Esophagus muscularis mucosa (tissue), 4 donors: ENCODE results near the gene MARCKS. TPM values are rescaled to one million over a fixed set of nuclear protein-coding genes. Genes with fewer than 3 reads are reported as not detected.

Experiments
- DNase-seq: peaks from one replicate; pipeline ENCODE4 v3.0.0-alpha.2; 2017; ENCODE audit errors: extremely low spot score
- H3K27ac ChIP-seq, 4 donors: fragments of 200-600 bp; sonication (generic); replicated peaks in 1 of 4; 1 replicate in 3 of 4; 2 replicates in 1 of 4; pipeline ENCODE4 v1.5.1; 2016 to 2019; ENCODE audit warnings: mild to moderate bottlenecking in 1 of 4
- H3K27me3 ChIP-seq, 4 donors: fragments of 200-600 bp; sonication (generic); one replicate each; pipeline versions ENCODE4 v1.5.1 to v1.6.0; 2016 to 2019
- H3K36me3 ChIP-seq, 4 donors: fragments of 200-600 bp; sonication (generic); one replicate each; pipeline ENCODE4 v1.5.1; 2016 to 2019
- H3K4me1 ChIP-seq, 4 donors: fragments of 200-600 bp; sonication (generic); one replicate each; pipeline ENCODE4 v1.5.1; 2016 to 2019
- H3K4me3 ChIP-seq, 4 donors: fragments of 200-600 bp; sonication (generic); 1 replicate in 2 of 4; 2 replicates in 2 of 4; pipeline ENCODE4 v1.5.1; 2016 to 2019; ENCODE audit warnings: mild to moderate bottlenecking in 4 of 4, moderate library complexity in 1 of 4
- H3K9me3 ChIP-seq, 4 donors: fragments of 200-600 bp; sonication (generic); 1 replicate in 3 of 4; 2 replicates in 1 of 4; pipeline ENCODE4 v1.5.1; 2016 to 2019
- CTCF ChIP-seq, 3 experiments: fragments of 200-600 bp in 2 of 3; fragments of 450-650 bp in 1 of 3; sonication (generic) in 2 of 3; IDR thresholded peaks; one replicate each; pipeline ENCODE4 v1.5.1; 2017 to 2019; ENCODE audit warnings: antibody characterized with exemption in 3 of 3, mild to moderate bottlenecking in 2 of 3, moderate library complexity in 1 of 3
- EP300 ChIP-seq: sonication (generic); formaldehyde crosslinking; IDR thresholded peaks from one replicate; pipeline ENCODE4 v1.6.1; 2017; ENCODE audit warnings: antibody characterized with exemption
- POLR2A ChIP-seq: fragments of 450-650 bp; IDR thresholded peaks from one replicate; pipeline ENCODE4 v1.6.1; 2017; ENCODE audit warnings: antibody characterized with exemption, moderate library complexity, mild to moderate bottlenecking, low read depth
- POLR2AphosphoS5 ChIP-seq, 2 donors: sonication (generic); formaldehyde crosslinking; IDR thresholded peaks; one replicate each; pipeline ENCODE4 v1.6.1; 2017; ENCODE audit warnings: antibody characterized with exemption in 2 of 2
- WGBS: methylation state at CpG from one replicate; pipeline ENCODE4 v1.1.5; 2018; 5-methylcytosine and 5-hydroxymethylcytosine counted together
- intact Hi-C: fragments of 100-400 bp; cut with DNase I; formaldehyde crosslinking; loops from one replicate; pipeline ENCODE4 v1.15.1; 2023
- total RNA-seq, 4 donors: library from RNA; depleted of rRNA; stranded (reverse); fragments of >200 nt; gene quantifications; one replicate each; pipeline versions ENCODE4 v1.1.0 to v1.2.1, GENCODE V29; 2016

The MARCKS gene
- total RNA-seq, 4 donors from 2014 or later = 19.2 to 32.7 (median 31.2) TPM

- H3K4me1 ChIP-seq = no peaks in the 10 kb centered on the region
- no peak overlapping the region for H3K4me3 ChIP-seq
- H3K27me3 ChIP-seq = no peaks in the 10 kb centered on the region
- WGBS = 89% methylated on average over 1 of the region's 1 CpG
- no peak for TF ChIP-seq POLR2A
- no peak for TF ChIP-seq POLR2AphosphoS5 (IDR thresholded peaks at IDR 0.05)
- TF ChIP-seq EP300 = no peak
- TF ChIP-seq CTCF (IDR thresholded peaks at IDR 0.05) = no peak
- H3K36me3 ChIP-seq = no peaks in the 10 kb centered on the region
- DNase-seq = no peak
- intact Hi-C loops = no loop called here
- H3K9me3 ChIP-seq = peaks cover 0 to 2% (median 0%) of the 10 kb centered on the region in 4 donors
- no peak overlapping the region for H3K27ac ChIP-seq
These were observed 29.4 kb downstream of the MARCKS start for GRCh38 chr6:113886512-113886911.

GRCh38 chr6:113888493-113888892 lies 31.3 kb downstream of the MARCKS start:
- Histone ChIP-seq H3K27ac (no peak overlapping the region), H3K27me3 (no peaks in the 10 kb centered on the region), H3K4me3 (no peak overlapping the region), H3K36me3 (no peaks in the 10 kb centered on the region), H3K4me1 (no peaks in the 10 kb centered on the region), H3K9me3 (peaks cover 0 to 7% (median 0%) of the 10 kb centered on the region in 4 donors)
- no peak for TF ChIP-seq POLR2A
- no peak for TF ChIP-seq CTCF (IDR thresholded peaks at IDR 0.05)
- no peak for TF ChIP-seq POLR2AphosphoS5 (IDR thresholded peaks at IDR 0.05)
- TF ChIP-seq EP300 = no peak
- no peak for DNase-seq
- intact Hi-C loops = no loop called here

GRCh38 chr6:113888956-113889630 lies 31.9 kb downstream of the MARCKS start:
- intact Hi-C loops = no loop called here
- no peak for DNase-seq

GRCh38 chr6:113893451-113893850 lies 36.3 kb downstream of the MARCKS start:
- Histone ChIP-seq H3K4me1 (no peaks in the 10 kb centered on the region), H3K9me3 (peaks cover 0 to 7% (median 0%) of the 10 kb centered on the region in 4 donors), H3K4me3 (no peak overlapping the region), H3K27me3 (no peaks in the 10 kb centered on the region), H3K27ac (no peak overlapping the region), H3K36me3 (no peaks in the 10 kb centered on the region)
- intact Hi-C loops = no loop called here
- TF ChIP-seq POLR2A = no peak
- no peak for TF ChIP-seq EP300
- TF ChIP-seq CTCF (IDR thresholded peaks at IDR 0.05) = no peak
- no peak for TF ChIP-seq POLR2AphosphoS5 (IDR thresholded peaks at IDR 0.05)
- no peak for DNase-seq

More at GRCh38 chr6:113888956-113889630, 31.9 kb downstream of the MARCKS start:
- no peak overlapping the region for H3K27ac ChIP-seq
- H3K27me3 ChIP-seq = no peaks in the 10 kb centered on the region
- no peaks in the 10 kb centered on the region for H3K36me3 ChIP-seq
- no peaks in the 10 kb centered on the region for H3K4me1 ChIP-seq
- TF ChIP-seq EP300 (no peak), CTCF (IDR thresholded peaks at IDR 0.05) (no peak), POLR2AphosphoS5 (IDR thresholded peaks at IDR 0.05) (no peak), POLR2A (no peak)
- H3K9me3 ChIP-seq = peaks cover 0 to 7% (median 0%) of the 10 kb centered on the region in 4 donors
- H3K4me3 ChIP-seq = no peak overlapping the region
- WGBS = 89% methylated on average over 3 of the region's 3 CpGs

GRCh38 chr6:113893866-113894265 lies 36.7 kb downstream of the MARCKS start:
- Histone ChIP-seq H3K27me3 (no peaks in the 10 kb centered on the region), H3K4me1 (no peaks in the 10 kb centered on the region), H3K4me3 (no peak overlapping the region), H3K36me3 (no peaks in the 10 kb centered on the region), H3K9me3 (peaks cover 0 to 7% (median 0%) of the 10 kb centered on the region in 4 donors), H3K27ac (no peak overlapping the region)
- intact Hi-C loops = no loop called here
- 62% methylated on average over 3 of the region's 3 CpGs for WGBS
- DNase-seq = no peak
- TF ChIP-seq CTCF (IDR thresholded peaks at IDR 0.05) (no peak), POLR2A (no peak), POLR2AphosphoS5 (IDR thresholded peaks at IDR 0.05) (no peak), EP300 (no peak)
